ENCODE results near the gene HAT1.

The HAT1 gene

GRCh38 chr2:171913517-171913916 is 8.7 kb upstream of the HAT1 start:
- TF ChIP-seq ARNTL (CRISPR knock-in tag; IDR thresholded peaks at IDR 0.05; ENCODE audit: borderline replicate concordance, low read depth) (no peak), PPARA (CRISPR knock-in tag; IDR thresholded peaks at IDR 0.05; ENCODE audit: borderline replicate concordance) (no peak), RARB (CRISPR knock-in tag; IDR thresholded peaks at IDR 0.05) (no peak), ZNF565 (CRISPR knock-in tag; conservative IDR thresholded peaks at IDR 0.05; ENCODE audit: low read depth) (no peak), TCF4 (CRISPR knock-in tag; IDR thresholded peaks at IDR 0.05; ENCODE audit: borderline replicate concordance) (no peak), ESRRG (CRISPR knock-in tag; IDR thresholded peaks at IDR 0.05) (no peak), OSR1 (CRISPR knock-in tag; IDR thresholded peaks at IDR 0.05) (no peak), TOX (CRISPR knock-in tag; IDR thresholded peaks at IDR 0.05; ENCODE audit: borderline replicate concordance) (no peak), BACH2 (CRISPR knock-in tag; IDR thresholded peaks at IDR 0.05; ENCODE audit: borderline replicate concordance) (no peak), ZFP3 (CRISPR knock-in tag; IDR thresholded peaks at IDR 0.05) (no peak), ZNF8 (CRISPR knock-in tag; IDR thresholded peaks at IDR 0.05) (no peak), CREB5 (CRISPR knock-in tag; IDR thresholded peaks at IDR 0.05; ENCODE audit: low read depth) (no peak), ISL1 (CRISPR knock-in tag; IDR thresholded peaks at IDR 0.05) (no peak), ZFP30 (CRISPR knock-in tag; IDR thresholded peaks at IDR 0.05) (no peak), CSDC2 (CRISPR knock-in tag; IDR thresholded peaks at IDR 0.05) (no peak), GLIS3 (CRISPR knock-in tag; IDR thresholded peaks at IDR 0.05) (no peak), SNAI2 (CRISPR knock-in tag; IDR thresholded peaks at IDR 0.05) (no peak), ZNF70 (CRISPR knock-in tag; IDR thresholded peaks at IDR 0.05) (no peak)
- no peak for ATAC-seq

- no peak for TF ChIP-seq ZC3H10 (CRISPR knock-in tag; IDR thresholded peaks at IDR 0.05)
- no peak for TF ChIP-seq CREB5 (CRISPR knock-in tag; IDR thresholded peaks at IDR 0.05; ENCODE audit: low read depth)
- no peak for TF ChIP-seq POU6F1 (CRISPR knock-in tag; IDR thresholded peaks at IDR 0.05; ENCODE audit: borderline replicate concordance, low read depth)
- TF ChIP-seq ZNF70 (CRISPR knock-in tag; IDR thresholded peaks at IDR 0.05) = no peak
- TF ChIP-seq TSHZ2 (CRISPR knock-in tag; IDR thresholded peaks at IDR 0.05) = no peak
- TF ChIP-seq RARB (CRISPR knock-in tag; IDR thresholded peaks at IDR 0.05) = no peak
- no peak for TF ChIP-seq OSR1 (CRISPR knock-in tag; IDR thresholded peaks at IDR 0.05)
- no peak for TF ChIP-seq ZFP3 (CRISPR knock-in tag; IDR thresholded peaks at IDR 0.05)
- TF ChIP-seq ZFP30 (CRISPR knock-in tag; IDR thresholded peaks at IDR 0.05) = no peak
- TF ChIP-seq ARNTL (CRISPR knock-in tag; IDR thresholded peaks at IDR 0.05; ENCODE audit: borderline replicate concordance, low read depth) = no peak
- TF ChIP-seq PATZ1 (CRISPR knock-in tag; IDR thresholded peaks at IDR 0.05; ENCODE audit: borderline replicate concordance) = no peak
- TF ChIP-seq GLIS3 (CRISPR knock-in tag; IDR thresholded peaks at IDR 0.05) = no peak
- no peak for TF ChIP-seq ZNF8 (CRISPR knock-in tag; IDR thresholded peaks at IDR 0.05)
- no peak for TF ChIP-seq TOX (CRISPR knock-in tag; IDR thresholded peaks at IDR 0.05; ENCODE audit: borderline replicate concordance)
- TF ChIP-seq BACH2 (CRISPR knock-in tag; IDR thresholded peaks at IDR 0.05; ENCODE audit: borderline replicate concordance) = no peak
- no peak for TF ChIP-seq SNAI2 (CRISPR knock-in tag; IDR thresholded peaks at IDR 0.05)
- no peak for TF ChIP-seq PPARA (CRISPR knock-in tag; IDR thresholded peaks at IDR 0.05; ENCODE audit: borderline replicate concordance)
- no peak for TF ChIP-seq TCF4 (CRISPR knock-in tag; IDR thresholded peaks at IDR 0.05; ENCODE audit: borderline replicate concordance)
- no peak for ATAC-seq
Measured at GRCh38 chr2:171919453-171919852, 2.8 kb upstream of the HAT1 start.
